SK-N-SH (cell line): Measurements from ENCODE around the gene GNAI3. TPM values are rescaled to one million over a fixed set of nuclear protein-coding genes. Genes with fewer than 3 reads are reported as not detected.

Experiments used
- CTCF ChIA-PET: fragments of 300-600, 350-600 bp; formaldehyde crosslinking; extraction: SDS; loops from one replicate; lab custom pipeline; 2021; lab: Yijun Ruan, JAX
- POLR2A ChIA-PET: fragments of 350-600 bp; sonication (Branson Sonifier 250); formaldehyde crosslinking; extraction: SDS; loops from one replicate; lab custom pipeline; 2020; ENCODE audit warnings: antibody characterized with exemption, inconsistent platforms; lab: Yijun Ruan, JAX
- DNase-seq: peaks from one replicate; pipeline ENCODE4 v3.0.0; 2012
- H2AFZ ChIP-seq: fragments of 200-600 bp; sonication (generic); 2 replicates; pipeline ENCODE4 v1.8.1; 2016; ENCODE audit warnings: antibody characterized with exemption, mild to moderate bottlenecking, low read depth
- H3F3A ChIP-seq: fragments of 200-600 bp; sonication (generic); replicated peaks from 2 replicates; pipeline ENCODE3; 2016; ENCODE audit warnings: antibody characterized with exemption, mild to moderate bottlenecking; ENCODE audit not compliant: insufficient read depth
- H3K27ac ChIP-seq, 2 experiments: fragments of 200-500 bp in 1 of 2; fragments of 200-600 bp in 1 of 2; sonication (Bioruptor generic) in 1 of 2; sonication (generic), shearing (Covaris generic) in 1 of 2; 2 replicates each; pipeline versions ENCODE4 v1.5.1 to v1.6.1; 2014 to 2016; ENCODE audit warnings: low read depth in 2 of 2, inconsistent platforms in 1 of 2, low read length in 1 of 2, mild to moderate bottlenecking in 1 of 2, mixed read lengths in 1 of 2
- H3K27me3 ChIP-seq: fragments of 200-600 bp; sonication (generic), shearing (Covaris generic); 2 replicates; pipeline ENCODE4 v1.6.1; 2016; ENCODE audit warnings: mixed run types; ENCODE audit not compliant: insufficient read depth
- H3K36me3 ChIP-seq, 2 experiments: fragments of 200-500 bp in 1 of 2; fragments of 200-600 bp in 1 of 2; sonication (Bioruptor generic) in 1 of 2; sonication (generic) in 1 of 2; replicated peaks in 1 of 2; 2 replicates each; pipeline versions ENCODE3 to v1.5.1; 2014 to 2016; ENCODE audit warnings: low read length in 1 of 2, mild to moderate bottlenecking in 1 of 2; ENCODE audit not compliant: insufficient read depth in 2 of 2, control insufficient read depth in 1 of 2
- H3K4me1 ChIP-seq, 2 experiments: fragments of 200-500 bp in 1 of 2; fragments of 200-600 bp in 1 of 2; sonication (Bioruptor generic) in 1 of 2; sonication (generic), shearing (Covaris generic) in 1 of 2; 2 replicates each; pipeline versions ENCODE4 v1.5.1 to v1.6.1; 2014 to 2016; ENCODE audit warnings: low read depth in 1 of 2, low read length in 1 of 2, mixed run types in 1 of 2; ENCODE audit not compliant: insufficient read depth in 2 of 2, control insufficient read depth in 1 of 2
- H3K4me2 ChIP-seq: fragments of 200-600 bp; sonication (generic), shearing (Covaris generic); 2 replicates; pipeline ENCODE4 v1.6.1; 2017; ENCODE audit warnings: mixed run types
- H3K4me3 ChIP-seq, 2 experiments: fragments of 200-500 bp in 1 of 2; fragments of 200-600 bp in 1 of 2; sonication (Bioruptor generic) in 1 of 2; sonication (generic), shearing (Covaris generic) in 1 of 2; 2 replicates each; pipeline versions ENCODE4 v1.5.1 to v1.8.1; 2014 to 2016; ENCODE audit warnings: low read depth in 2 of 2, inconsistent platforms in 1 of 2, low read length in 1 of 2, mild to moderate bottlenecking in 1 of 2, mixed read lengths in 1 of 2, moderate library complexity in 1 of 2
- H3K79me2 ChIP-seq: fragments of 200-600 bp; sonication (generic); 2 replicates; pipeline ENCODE4 v1.8.1; 2017; ENCODE audit warnings: mild to moderate bottlenecking; ENCODE audit not compliant: insufficient read depth
- H3K9ac ChIP-seq: fragments of 200-600 bp; sonication (generic); 2 replicates; pipeline ENCODE4 v1.6.1; 2017; ENCODE audit warnings: mixed run types
- H3K9me2 ChIP-seq: fragments of 200-600 bp; sonication (generic); 2 replicates; pipeline ENCODE4 v1.6.1; 2017; ENCODE audit warnings: mixed run types
- H3K9me3 ChIP-seq: fragments of 200-600 bp; sonication (generic); 2 replicates; pipeline ENCODE4 v1.6.1; 2017; ENCODE audit warnings: mixed run types, mild to moderate bottlenecking, moderate library complexity
- H4K20me1 ChIP-seq: fragments of 200-600 bp; sonication (generic); 2 replicates; pipeline ENCODE4 v1.6.1; 2017; ENCODE audit warnings: mild to moderate bottlenecking, mixed run types; ENCODE audit not compliant: insufficient read depth
- ELF1 ChIP-seq: IDR thresholded peaks from 2 replicates; pipeline ENCODE4 v1.4.0; 2012
- JUND ChIP-seq: IDR thresholded peaks from 2 replicates; pipeline ENCODE4 v1.4.0; 2012
- MAX ChIP-seq: IDR thresholded peaks from 2 replicates; pipeline ENCODE4 v1.4.0; 2012; ENCODE audit warnings: low read depth
- MXI1 ChIP-seq: IDR thresholded peaks from 2 replicates; pipeline ENCODE4 v1.6.1; 2012; ENCODE audit warnings: mild to moderate bottlenecking, low read depth, low read length, improper control_type of control experiment
- PBX3 ChIP-seq: IDR thresholded peaks from 2 replicates; pipeline ENCODE4; 2012
- SIN3A ChIP-seq: IDR thresholded peaks from 2 replicates; pipeline ENCODE4 v1.6.1; 2012; ENCODE audit warnings: low read depth, mild to moderate bottlenecking, low read length, moderate library complexity, borderline replicate concordance
- SMC3 ChIP-seq: IDR thresholded peaks from 2 replicates; pipeline ENCODE4 v1.6.1; 2012; ENCODE audit warnings: low read depth, low read length, improper control_type of control experiment
- YY1 ChIP-seq: IDR thresholded peaks from 2 replicates; pipeline ENCODE4 v1.4.0; 2012; ENCODE audit warnings: low read depth, mild to moderate bottlenecking
- ZBTB33 ChIP-seq: IDR thresholded peaks from 2 replicates; pipeline ENCODE4 v1.4.0; 2012; ENCODE audit warnings: low read depth, borderline replicate concordance
- WGBS: methylation state at CpG from one replicate; pipeline ENCODE4 v1.1.6; 2017; ENCODE audit warnings: low lambda C conversion rate; 5-methylcytosine and 5-hydroxymethylcytosine counted together
- polyA plus RNA-seq, 3 experiments: library from polyadenylated mRNA; depleted of rRNA; stranded (reverse); fragments of >200 nt; gene quantifications; 2 replicates each; pipeline ENCODE4 v1.2.3, GENCODE V29; 2012

The GNAI3 gene
- polyA plus RNA-seq, 1 of the 3 experiments (the other 2 are of a cell fraction), result 4.0 TPM

GRCh38 chr1:109556563-109556962 lies 8.1 kb downstream of the GNAI3 start (continued):
- TF ChIP-seq MXI1 (no peak), ELF1 (no peak), PBX3 (no peak), SIN3A (no peak)

GRCh38 chr1:109557520-109557919 lies 9.1 kb downstream of the GNAI3 start:
- Histone ChIP-seq H3K79me2 (peaks cover 100% of the 10 kb centered on the region), H3K9me2 (no peaks in the 10 kb centered on the region), H3K36me3 (peaks cover 0 to 3% of the 10 kb centered on the region in 2 experiments), H3K4me2 (no peak overlapping the region), H3K4me3 (no peak overlapping the region), H3K27me3 (no peaks in the 10 kb centered on the region), H3F3A (peaks cover 7% of the 10 kb centered on the region), H2AFZ (no peak overlapping the region), H3K9me3 (no peaks in the 10 kb centered on the region), H4K20me1 (peaks cover 100% of the 10 kb centered on the region), H3K4me1 (peaks cover 0 to 20% of the 10 kb centered on the region in 2 experiments; a peak in 3 of 4 replicates), H3K27ac (no peak overlapping the region), H3K9ac (no peak overlapping the region)
- WGBS, result 94% methylated on average over 5 of the region's 5 CpGs
- TF ChIP-seq JUND (no peak), SMC3 (no peak), PBX3 (no peak), YY1 (no peak)
- DNase-seq, result no peak
- CTCF ChIA-PET, result no interaction called here
- POLR2A ChIA-PET, result no interaction called here

- Histone ChIP-seq H3K9ac (no peak overlapping the region), H3K27ac (no peak overlapping the region; a peak in 1 of 4 replicates), H4K20me1 (peaks cover 100% of the 10 kb centered on the region), H3K4me1 (peaks cover 6 to 26% of the 10 kb centered on the region in 2 experiments; a peak in 3 of 4 replicates), H3K9me2 (no peaks in the 10 kb centered on the region), H3K4me3 (no peak overlapping the region), H3K4me2 (no peak overlapping the region), H3K79me2 (peaks cover 100% of the 10 kb centered on the region), H3F3A (peaks cover 7% of the 10 kb centered on the region), H3K9me3 (no peaks in the 10 kb centered on the region), H3K27me3 (no peaks in the 10 kb centered on the region), H3K36me3 (no peaks in the 10 kb centered on the region), H2AFZ (no peak overlapping the region)
- POLR2A ChIA-PET, result no interaction called here
- CTCF ChIA-PET, result interaction anchor here (0.8 to 2.4 kb wide), 3 partner anchors 28 to 90 kb away, joined by 3 to 8 read pairs (median 4); no protein-coding TSS in a partner anchor
- DNase-seq, result no peak
- TF ChIP-seq ZBTB33 (no peak), MAX (no peak)
Measured at GRCh38 chr1:109559995-109560394, 11.6 kb downstream of the GNAI3 start.
